ENCODE results near the gene OTOA. TPM values are rescaled to one million over a fixed set of nuclear protein-coding genes. Genes with fewer than 3 reads are reported as not detected.
"Not testable (repeated sequence)": the region's sequence is repeated elsewhere in the genome, so short reads cannot be mapped to it uniquely, and the experiment has no call there.

Gene OTOA
- total RNA-seq, 1 donor from 2014 or later = under 0.01 TPM

GRCh38 chr16:21780525-21780924 is 116.8 kb downstream of the OTOA start:
- not testable (repeated sequence) for H3K4me1 ChIP-seq (ENCODE audit: control insufficient read depth in 3 of 3, insufficient read depth in 3 of 3, low read length in 3 of 3); H3K4me3 ChIP-seq (ENCODE audit: low read length in 3 of 3); H3K27me3 ChIP-seq (ENCODE audit: control insufficient read depth in 3 of 3, insufficient read depth in 3 of 3, low read length in 3 of 3); H3K9me3 ChIP-seq (ENCODE audit: control insufficient read depth in 3 of 3, low read length in 3 of 3); H3K36me3 ChIP-seq (ENCODE audit: control insufficient read depth in 3 of 3, insufficient read depth in 3 of 3, low read length in 3 of 3); H3K9ac ChIP-seq (ENCODE audit: low read depth in 1 of 3, low read length in 3 of 3); H3K27ac ChIP-seq (ENCODE audit: low read depth, low read length)

- not testable (repeated sequence) for H3K4me1 ChIP-seq (ENCODE audit: control insufficient read depth in 3 of 3, insufficient read depth in 3 of 3, low read length in 3 of 3); H3K27ac ChIP-seq (ENCODE audit: low read depth, low read length); H3K27me3 ChIP-seq (ENCODE audit: control insufficient read depth in 3 of 3, insufficient read depth in 3 of 3, low read length in 3 of 3); H3K9ac ChIP-seq (ENCODE audit: low read depth in 1 of 3, low read length in 3 of 3); H3K4me3 ChIP-seq (ENCODE audit: low read length in 3 of 3); H3K36me3 ChIP-seq (ENCODE audit: control insufficient read depth in 3 of 3, insufficient read depth in 3 of 3, low read length in 3 of 3); H3K9me3 ChIP-seq (ENCODE audit: control insufficient read depth in 3 of 3, low read length in 3 of 3)
Observed at GRCh38 chr16:21790506-21790905, 126.7 kb downstream of the OTOA start.

- not testable (repeated sequence) for H3K27me3 ChIP-seq (ENCODE audit: control insufficient read depth in 3 of 3, insufficient read depth in 3 of 3, low read length in 3 of 3)
Observed at GRCh38 chr16:21793310-21793709, 129.5 kb downstream of the OTOA start.

GRCh38 chr16:21798601-21799000 is 134.8 kb downstream of the OTOA start:
- H3K4me1 ChIP-seq (ENCODE audit: control insufficient read depth in 3 of 3, insufficient read depth in 3 of 3, low read length in 3 of 3); H3K27ac ChIP-seq (ENCODE audit: low read depth, low read length); H3K27me3 ChIP-seq (ENCODE audit: control insufficient read depth in 3 of 3, insufficient read depth in 3 of 3, low read length in 3 of 3); H3K4me3 ChIP-seq (ENCODE audit: low read length in 3 of 3); H3K9me3 ChIP-seq (ENCODE audit: control insufficient read depth in 3 of 3, low read length in 3 of 3); H3K9ac ChIP-seq (ENCODE audit: low read depth in 1 of 3, low read length in 3 of 3); H3K36me3 ChIP-seq (ENCODE audit: control insufficient read depth in 3 of 3, insufficient read depth in 3 of 3, low read length in 3 of 3): not testable (repeated sequence)

More at GRCh38 chr16:21793310-21793709, 129.5 kb downstream of the OTOA start:
- not testable (repeated sequence) for H3K9me3 ChIP-seq (ENCODE audit: control insufficient read depth in 3 of 3, low read length in 3 of 3); H3K27ac ChIP-seq (ENCODE audit: low read depth, low read length); H3K36me3 ChIP-seq (ENCODE audit: control insufficient read depth in 3 of 3, insufficient read depth in 3 of 3, low read length in 3 of 3); H3K9ac ChIP-seq (ENCODE audit: low read depth in 1 of 3, low read length in 3 of 3); H3K4me1 ChIP-seq (ENCODE audit: control insufficient read depth in 3 of 3, insufficient read depth in 3 of 3, low read length in 3 of 3); H3K4me3 ChIP-seq (ENCODE audit: low read length in 3 of 3)

GRCh38 chr16:21801538-21802374 is 138.0 kb downstream of the OTOA start:
- not testable (repeated sequence) for H3K9ac ChIP-seq (ENCODE audit: low read depth in 1 of 3, low read length in 3 of 3); H3K9me3 ChIP-seq (ENCODE audit: control insufficient read depth in 3 of 3, low read length in 3 of 3); H3K27me3 ChIP-seq (ENCODE audit: control insufficient read depth in 3 of 3, insufficient read depth in 3 of 3, low read length in 3 of 3); H3K27ac ChIP-seq (ENCODE audit: low read depth, low read length); H3K36me3 ChIP-seq (ENCODE audit: control insufficient read depth in 3 of 3, insufficient read depth in 3 of 3, low read length in 3 of 3); H3K4me3 ChIP-seq (ENCODE audit: low read length in 3 of 3); H3K4me1 ChIP-seq (ENCODE audit: control insufficient read depth in 3 of 3, insufficient read depth in 3 of 3, low read length in 3 of 3)

- not testable (repeated sequence) for H3K9me3 ChIP-seq (ENCODE audit: control insufficient read depth in 3 of 3, low read length in 3 of 3); H3K27ac ChIP-seq (ENCODE audit: low read depth, low read length); H3K36me3 ChIP-seq (ENCODE audit: control insufficient read depth in 3 of 3, insufficient read depth in 3 of 3, low read length in 3 of 3)
Observed at GRCh38 chr16:21802375-21802663, 138.6 kb downstream of the OTOA start.

More at GRCh38 chr16:21802375-21802663, 138.6 kb downstream of the OTOA start:
- not testable (repeated sequence) for H3K4me3 ChIP-seq (ENCODE audit: low read length in 3 of 3); H3K27me3 ChIP-seq (ENCODE audit: control insufficient read depth in 3 of 3, insufficient read depth in 3 of 3, low read length in 3 of 3); H3K4me1 ChIP-seq (ENCODE audit: control insufficient read depth in 3 of 3, insufficient read depth in 3 of 3, low read length in 3 of 3); H3K9ac ChIP-seq (ENCODE audit: low read depth in 1 of 3, low read length in 3 of 3)

Small RNA genes lying within 50 kb of the gene (small RNA-seq; reads per million reads assigned to genes)
- gene RNU6-1005P (not detected), gene RNU6-196P (not detected)

Other genes with a start within 250 kb of the OTOA start
- 145 TPM for gene METTL9, start 64.4 kb upstream of the OTOA start, total RNA-seq
- 3.1 TPM for gene IGSF6, start 11.4 kb upstream of the OTOA start, total RNA-seq
- gene NPIPB4, start 193.8 kb downstream of the OTOA start, total RNA-seq = 8.4 TPM

Measured in skeletal muscle tissue (tissue), 5 donors.